Renal cortical epithelial cell (primary cell): ENCODE results near the gene PHOX2A. TPM values are rescaled to one million over a fixed set of nuclear protein-coding genes. Genes with fewer than 3 reads are reported as not detected.
"Not testable (repeated sequence)": the region's sequence is repeated elsewhere in the genome, so short reads cannot be mapped to it uniquely, and the experiment has no call there.

Source experiments
- DNase-seq: peaks from one replicate; pipeline ENCODE4 v3.0.0-alpha.2; 2011; ENCODE audit warnings: low read depth
- total RNA-seq: library from RNA; depleted of rRNA; stranded (reverse); fragments of >200 nt; gene quantifications from 2 replicates; pipeline ENCODE4 v1.2.3, GENCODE V29; 2014

The PHOX2A gene
- total RNA-seq, 1 donor from 2014 or later, result not detected

DNA sequence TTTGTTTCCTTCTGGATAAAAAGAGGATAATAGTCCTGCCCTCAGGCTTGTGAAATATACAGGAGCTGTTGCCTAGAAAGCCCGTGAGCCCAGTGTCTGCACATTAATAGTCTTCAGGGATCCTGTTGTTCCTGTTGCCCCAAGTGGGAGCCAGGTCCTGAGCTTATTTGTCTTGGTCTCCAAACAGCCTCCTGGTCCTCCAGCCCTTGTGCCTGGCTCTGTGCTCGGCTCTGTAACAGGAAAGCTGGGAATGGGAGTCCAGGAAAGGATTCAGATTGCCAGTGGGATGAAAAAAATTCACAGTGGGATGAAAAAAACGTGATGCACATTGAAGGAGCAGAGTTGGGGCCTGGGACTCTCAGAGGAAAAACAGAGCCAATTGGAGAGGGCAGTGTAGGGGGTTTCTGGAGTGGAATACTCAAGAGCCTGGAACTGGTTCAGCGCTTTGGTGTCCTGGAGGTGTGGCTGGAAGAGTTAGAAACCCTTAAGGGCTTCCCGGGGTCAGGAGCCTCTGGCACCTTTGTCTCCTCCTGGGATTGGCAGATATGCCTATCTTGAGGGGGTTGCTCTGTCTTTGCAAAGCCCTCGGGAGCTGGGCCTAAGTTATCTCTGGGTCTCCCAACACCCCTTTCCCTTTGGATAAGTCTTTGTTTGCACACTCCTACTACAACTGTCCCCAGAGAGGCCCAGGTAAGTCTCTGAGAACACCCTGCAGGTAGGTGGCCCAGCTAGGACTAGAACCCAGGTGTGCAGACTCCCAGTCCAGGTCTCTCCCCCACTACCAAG is 21.7 kb downstream of the PHOX2A start:
- no peak for DNase-seq

DNA sequence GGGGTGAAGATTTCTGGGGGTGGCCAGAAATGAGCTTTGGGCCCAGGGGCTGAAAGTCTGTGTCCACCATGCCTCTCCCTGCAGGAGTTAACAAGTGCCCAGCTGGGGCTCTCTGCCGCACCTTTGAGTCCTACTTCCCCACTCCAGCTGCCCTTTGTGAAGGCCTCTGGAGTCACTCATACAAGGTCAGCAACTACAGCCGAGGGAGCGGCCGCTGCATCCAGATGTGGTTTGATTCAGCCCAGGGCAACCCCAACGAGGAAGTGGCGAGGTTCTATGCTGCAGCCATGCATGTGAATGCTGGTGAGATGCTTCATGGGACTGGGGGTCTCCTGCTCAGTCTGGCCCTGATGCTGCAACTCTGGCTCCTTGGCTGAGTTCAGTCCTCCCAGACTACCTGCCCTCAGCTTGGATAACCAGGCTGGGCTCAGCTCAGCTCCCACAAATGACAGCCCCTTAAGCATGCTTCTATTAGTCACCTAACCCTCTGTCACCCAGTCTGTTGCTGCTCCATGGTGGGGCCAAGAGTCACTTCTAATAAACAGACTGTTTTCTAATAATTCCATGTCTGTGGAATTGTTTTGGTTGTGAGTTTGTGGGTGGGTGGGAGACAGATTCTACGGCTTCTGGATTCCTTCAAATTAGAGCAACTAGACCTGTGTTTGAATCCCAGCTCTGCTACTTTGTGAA is 22.4 kb downstream of the PHOX2A start:
- DNase-seq, result no peak

DNA sequence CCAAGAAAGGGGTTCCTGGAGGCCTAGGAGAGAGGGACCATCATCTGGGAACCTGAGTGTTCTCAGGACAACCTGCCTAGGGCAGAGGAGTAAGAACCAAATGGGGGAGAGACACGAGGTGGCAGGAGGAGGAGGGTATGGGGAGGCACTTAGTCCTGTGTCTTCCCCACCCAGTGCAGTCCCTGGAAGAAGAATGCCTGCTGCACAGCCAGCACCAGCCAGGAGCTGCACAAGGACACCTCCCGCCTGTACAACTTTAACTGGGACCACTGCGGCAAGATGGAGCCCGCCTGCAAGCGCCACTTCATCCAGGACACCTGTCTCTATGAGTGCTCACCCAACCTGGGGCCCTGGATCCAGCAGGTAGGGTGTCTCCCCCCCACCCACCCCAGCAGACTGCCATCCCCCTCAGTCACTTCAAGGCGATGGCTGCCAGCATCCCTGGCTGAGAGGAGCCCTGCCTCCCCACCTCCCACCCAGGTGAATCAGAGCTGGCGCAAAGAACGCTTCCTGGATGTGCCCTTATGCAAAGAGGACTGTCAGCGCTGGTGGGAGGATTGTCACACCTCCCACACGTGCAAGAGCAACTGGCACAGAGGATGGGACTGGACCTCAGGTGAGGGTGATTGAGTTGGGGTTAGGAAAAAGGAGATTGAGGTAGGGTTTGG is 23.1 kb downstream of the PHOX2A start:
- DNase-seq, result no peak

DNA sequence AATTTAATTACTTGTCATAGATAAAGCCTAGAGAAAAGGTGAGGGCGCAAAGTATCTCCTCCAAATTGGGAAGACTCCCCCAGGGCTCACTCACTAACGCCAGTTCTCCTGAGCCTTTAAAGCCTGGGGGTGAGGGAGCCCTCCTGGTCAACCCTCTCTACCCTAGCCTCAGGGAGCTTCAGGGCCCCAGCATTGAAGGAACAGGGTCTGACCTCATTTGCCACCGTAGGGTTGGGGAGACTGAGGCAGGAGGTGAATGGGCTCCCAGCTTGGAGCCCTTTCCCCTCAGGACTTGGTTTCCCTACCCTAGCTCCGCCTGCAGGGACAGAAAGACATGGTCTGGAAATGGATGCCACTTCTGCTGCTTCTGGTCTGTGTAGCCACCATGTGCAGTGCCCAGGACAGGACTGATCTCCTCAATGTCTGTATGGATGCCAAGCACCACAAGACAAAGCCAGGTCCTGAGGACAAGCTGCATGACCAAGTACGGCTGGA is 25.7 kb downstream of the PHOX2A start:
- DNase-seq, result no peak

DNA sequence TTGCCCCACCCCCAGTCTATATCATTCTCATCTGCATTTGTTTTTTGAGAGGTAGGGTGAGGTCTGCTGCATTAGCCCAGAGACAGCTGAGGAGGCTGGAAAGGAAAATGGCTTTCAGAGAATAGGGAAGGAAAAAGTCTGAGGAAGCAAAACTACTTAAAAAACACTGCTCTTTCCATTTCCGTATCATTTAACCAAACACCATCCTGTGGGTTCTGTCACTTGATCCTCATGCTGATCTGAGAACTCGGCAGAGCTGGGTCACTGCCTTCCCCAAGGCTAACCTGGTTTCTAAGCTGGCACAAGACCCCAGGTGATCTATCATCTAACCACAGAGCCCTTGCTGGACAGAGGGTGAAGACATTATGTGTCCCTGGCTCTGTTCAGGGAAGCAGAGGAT is 26.1 kb downstream of the PHOX2A start:
- DNase-seq, result no peak

DNA sequence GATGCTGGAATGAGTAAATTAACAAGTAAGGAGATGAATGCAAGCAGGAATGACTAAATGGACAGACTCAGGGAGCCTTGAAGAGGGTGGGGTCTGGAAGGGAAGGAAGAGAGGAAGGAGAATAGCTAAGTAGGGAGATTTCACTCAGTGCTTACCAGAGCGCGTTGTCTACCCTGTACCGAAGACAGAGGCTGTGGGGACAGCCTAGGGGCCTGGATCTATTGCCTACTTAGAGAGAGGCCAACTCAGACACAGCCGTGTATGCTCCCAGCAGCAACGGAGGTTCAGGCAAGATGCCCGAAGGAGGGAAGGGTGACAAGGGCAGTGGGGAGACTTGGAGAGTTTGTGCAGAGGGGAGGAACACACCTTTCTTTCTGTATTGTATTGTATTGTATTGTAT is 27.3 kb downstream of the PHOX2A start, which contains the start of gene FOLR2:
FOLR2 (plus strand) TSS at position 157 of the 400 bp plus-strand sequence. CDS start 1,791 bp downstream, outside the sequence.
- no peak for DNase-seq

DNA sequence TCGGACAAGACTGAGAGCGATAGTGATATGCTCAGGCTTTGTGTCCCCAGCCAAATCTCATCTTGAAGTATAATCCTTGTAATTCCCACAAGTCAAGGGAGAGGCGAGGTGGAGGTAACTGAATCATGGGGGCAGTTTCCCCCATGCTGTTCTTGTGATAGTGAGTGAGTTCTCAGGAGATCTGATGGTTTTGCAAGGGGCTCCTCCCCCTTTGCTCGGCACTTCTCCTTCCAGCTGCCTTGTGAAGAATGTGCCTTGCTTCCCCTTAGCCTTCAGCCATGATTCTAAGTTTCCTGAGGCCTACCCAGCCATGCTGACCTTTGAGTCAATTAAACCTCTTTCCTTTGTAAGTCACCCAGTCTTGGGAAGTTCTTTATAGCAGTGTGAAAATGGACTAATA is 34.9 kb downstream of the PHOX2A start:
- DNase-seq, result no peak

DNA sequence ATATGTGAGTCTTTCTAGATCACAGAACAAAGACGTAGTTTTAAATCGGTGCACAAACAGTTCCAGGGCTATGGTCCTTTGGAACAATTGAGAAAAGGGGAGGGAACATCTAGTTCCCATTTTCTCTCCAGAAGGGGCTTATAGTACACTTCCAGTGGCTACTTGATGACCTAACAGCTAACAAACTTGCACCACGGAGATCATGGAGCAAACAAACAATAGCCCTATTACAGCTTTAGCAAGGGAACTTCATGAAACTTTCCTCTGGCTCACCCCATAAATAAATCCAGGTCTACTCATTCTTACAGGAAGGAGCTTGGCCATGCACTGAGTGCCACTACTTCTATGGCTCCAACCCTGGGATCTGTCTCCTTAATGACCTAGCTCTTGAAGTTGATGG is 35.7 kb downstream of the PHOX2A start:
- DNase-seq, result no peak

DNA sequence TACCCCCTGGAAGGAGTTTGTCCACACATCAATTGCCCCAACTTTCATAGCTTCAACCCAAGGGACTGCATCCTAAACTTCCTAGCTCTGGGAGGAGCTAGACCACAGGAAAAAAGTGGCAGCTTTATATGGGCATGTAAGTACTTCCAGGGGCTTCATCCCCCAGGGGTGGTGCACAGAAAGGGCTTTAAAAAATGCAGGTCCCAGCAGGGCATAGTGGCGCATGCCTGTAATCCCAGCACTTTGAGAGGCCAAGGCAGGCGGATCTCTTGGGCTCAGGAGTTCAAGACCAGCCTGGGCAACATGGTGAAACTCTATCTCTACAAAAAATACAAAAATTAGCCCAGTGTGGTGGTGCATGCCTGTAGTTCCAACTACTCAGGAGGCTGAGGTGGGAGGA is 37.2 kb downstream of the PHOX2A start:
- not testable (repeated sequence) for DNase-seq

DNA sequence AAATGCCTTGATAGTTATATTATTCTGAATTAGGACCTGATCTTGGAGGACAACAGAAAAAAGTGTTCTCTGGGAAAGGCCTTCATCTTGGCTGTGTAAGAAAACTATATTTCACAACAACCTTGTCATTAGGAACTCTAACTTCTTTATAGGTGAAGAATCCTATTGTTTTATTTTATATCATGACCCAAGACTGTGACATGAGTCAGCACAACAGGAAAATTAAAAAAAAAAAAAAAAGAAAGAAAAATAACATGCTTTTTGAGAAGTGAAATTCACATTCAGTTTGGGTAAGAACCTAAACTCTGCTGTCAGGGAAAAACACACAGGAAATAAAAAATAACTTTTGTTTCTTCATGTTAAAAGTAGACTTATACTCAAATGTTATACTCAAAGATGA is 39.1 kb downstream of the PHOX2A start:
- peak; percentile 51 for DNase-seq

DNA sequence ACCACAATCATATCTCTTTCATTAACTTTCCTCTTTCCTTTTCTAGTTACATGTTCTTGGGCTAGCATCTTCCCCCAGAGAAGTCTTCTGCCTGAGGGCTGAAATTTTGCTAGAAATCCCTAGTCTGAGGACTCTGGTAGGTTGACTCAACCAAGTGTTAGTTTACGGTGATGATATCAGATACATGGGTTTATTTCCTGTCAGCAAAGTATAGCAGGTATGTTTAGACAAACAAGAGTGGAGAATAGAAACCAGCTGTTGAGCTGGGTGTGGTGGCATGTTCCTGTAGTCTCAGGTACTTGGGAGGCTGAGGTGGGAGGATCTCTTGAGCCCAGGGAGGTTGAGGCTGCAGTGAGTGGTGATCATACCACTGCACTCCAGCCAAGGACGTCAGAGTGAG is 40.8 kb downstream of the PHOX2A start:
- no peak for DNase-seq

DNA sequence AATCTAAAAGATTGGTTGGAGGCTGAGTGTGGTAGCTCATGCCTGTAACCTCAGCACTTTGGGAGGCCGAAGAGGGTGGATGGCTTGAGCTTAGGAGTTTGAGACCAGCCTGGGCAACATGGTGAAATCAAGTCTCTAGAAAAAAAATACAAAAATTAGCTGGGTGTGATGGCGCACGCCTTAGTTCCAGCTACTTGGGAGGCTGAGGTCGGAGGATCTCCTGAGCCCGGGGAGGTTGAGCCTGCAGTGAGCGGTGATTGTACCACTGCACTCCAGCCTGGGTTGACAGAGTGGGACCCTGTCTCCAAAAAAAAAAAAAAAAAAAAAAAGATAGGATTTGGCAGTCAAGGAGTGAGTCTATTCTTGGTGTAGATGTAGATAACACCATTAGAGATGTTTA is 41.4 kb downstream of the PHOX2A start:
- no peak for DNase-seq

DNA sequence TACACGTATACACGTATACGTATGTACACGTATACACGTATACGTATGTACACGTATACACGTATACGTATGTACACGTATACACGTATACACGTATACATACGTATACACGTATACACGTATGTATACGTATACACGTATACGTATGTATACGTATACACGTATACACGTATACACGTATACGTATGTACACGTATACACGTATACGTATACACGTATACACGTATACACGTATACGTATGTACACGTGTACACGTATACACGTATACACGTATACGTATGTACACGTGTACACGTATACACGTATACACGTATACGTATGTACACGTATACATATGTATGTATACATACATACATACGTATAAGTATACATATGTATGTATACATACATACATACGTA is 42.5 kb downstream of the PHOX2A start:
- not testable (repeated sequence) for DNase-seq

DNA sequence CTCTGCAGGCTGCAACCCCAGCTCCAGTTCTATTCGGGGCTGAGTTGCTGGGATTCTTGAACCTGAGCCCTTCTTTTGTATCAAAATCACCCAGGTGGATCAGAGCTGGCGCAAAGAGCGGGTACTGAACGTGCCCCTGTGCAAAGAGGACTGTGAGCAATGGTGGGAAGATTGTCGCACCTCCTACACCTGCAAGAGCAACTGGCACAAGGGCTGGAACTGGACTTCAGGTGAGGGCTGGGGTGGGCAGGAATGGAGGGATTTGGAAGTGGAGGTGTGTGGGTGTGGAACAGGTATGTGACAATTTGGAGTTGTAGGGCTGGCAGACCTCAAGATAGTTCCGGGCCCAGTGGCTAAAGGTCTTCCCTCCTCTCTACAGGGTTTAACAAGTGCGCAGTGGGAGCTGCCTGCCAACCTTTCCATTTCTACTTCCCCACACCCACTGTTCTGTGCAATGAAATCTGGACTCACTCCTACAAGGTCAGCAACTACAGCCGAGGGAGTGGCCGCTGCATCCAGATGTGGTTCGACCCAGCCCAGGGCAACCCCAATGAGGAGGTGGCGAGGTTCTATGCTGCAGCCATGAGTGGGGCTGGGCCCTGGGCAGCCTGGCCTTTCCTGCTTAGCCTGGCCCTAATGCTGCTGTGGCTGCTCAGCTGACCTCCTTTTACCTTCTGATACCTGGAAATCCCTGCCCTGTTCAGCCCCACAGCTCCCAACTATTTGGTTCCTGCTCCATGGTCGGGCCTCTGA is 48.3 kb downstream of the PHOX2A start:
- no peak for DNase-seq

DNA sequence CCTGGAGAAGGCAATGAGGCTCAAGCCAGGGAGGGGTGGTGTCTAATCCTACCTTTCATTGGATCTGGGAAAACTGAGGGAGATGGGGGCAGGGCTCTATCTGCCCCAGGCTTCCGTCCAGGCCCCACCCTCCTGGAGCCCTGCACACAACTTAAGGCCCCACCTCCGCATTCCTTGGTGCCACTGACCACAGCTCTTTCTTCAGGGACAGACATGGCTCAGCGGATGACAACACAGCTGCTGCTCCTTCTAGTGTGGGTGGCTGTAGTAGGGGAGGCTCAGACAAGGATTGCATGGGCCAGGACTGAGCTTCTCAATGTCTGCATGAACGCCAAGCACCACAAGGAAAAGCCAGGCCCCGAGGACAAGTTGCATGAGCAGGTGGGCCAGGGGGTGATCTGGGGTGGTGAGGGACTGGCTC is 52.0 kb downstream of the PHOX2A start, which contains the start of gene FOLR1:
FOLR1 (plus strand) TSS at position 180 of the 421 bp plus-strand sequence; CDS start at position 214, 34 bp downstream.
- peak; percentile 60 for DNase-seq

DNA sequence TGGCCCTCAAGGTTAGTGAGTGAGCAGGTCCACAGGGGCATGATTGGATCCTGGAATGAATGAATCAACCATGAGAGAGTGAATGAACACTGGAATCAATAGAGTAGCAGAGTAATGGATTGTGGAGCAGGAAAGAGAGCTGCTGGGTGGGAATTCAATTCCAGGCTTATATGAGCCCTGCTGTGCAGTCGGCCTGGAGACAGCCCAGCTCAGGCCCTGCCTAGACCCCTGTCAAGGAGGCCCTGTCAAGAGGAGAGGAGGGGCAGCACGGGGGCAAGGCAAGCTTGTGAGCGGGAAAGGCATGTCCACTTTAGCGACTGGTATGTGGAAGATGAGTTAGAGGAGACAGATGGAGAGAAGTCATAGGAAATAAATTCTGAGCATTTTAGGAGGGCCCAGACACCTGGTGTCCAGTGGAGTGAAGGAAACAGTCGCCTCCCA is 53.3 kb downstream of the PHOX2A start:
- no peak for DNase-seq

DNA sequence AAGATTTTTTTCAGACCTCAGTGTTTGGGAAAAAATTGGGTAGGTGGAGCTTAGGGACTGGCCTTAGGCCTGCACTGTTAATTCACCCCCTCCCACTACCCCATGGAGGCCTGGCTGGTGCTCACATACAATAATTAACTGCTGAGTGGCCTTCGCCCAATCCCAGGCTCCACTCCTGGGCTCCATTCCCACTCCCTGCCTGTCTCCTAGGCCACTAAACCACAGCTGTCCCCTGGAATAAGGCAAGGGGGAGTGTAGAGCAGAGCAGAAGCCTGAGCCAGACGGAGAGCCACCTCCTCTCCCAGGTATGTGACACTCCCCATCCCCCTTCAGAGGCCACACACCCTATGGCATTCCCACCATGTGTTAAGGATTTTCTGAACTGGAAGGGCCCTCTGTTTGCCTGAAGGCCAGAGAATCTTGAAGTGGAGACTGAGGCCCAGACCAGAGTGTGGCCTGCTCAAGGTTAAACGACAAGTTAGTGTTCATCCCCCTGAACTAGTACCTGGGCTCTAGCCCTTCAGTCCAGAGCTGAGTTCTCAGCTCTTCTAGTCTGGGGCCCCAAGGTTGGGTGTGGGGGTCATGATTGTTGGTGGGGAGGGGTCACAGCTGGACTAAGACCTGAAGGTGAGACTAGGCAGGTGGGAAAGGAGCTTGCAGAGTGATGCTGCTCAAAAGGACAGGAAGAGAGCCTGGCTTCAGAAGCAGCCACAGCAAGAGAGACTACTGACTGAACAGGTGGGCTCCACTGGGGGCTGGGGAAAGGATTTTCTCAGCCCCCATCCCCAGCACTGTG is 54.3 kb downstream of the PHOX2A start:
- peak; percentile 50 for DNase-seq
